Nephron progenitor cell (in vitro differentiated cells): ENCODE data around the gene CCNC.

Experiments used
- DNase-seq: peaks from one replicate; pipeline ENCODE4 v3.0.0; 2021
- H3K27ac Mint-ChIP-seq: 2 replicates; pipeline ENCODE4 v1.8.0; 2021; ENCODE audit warnings: mild to moderate bottlenecking, moderate library complexity, mixed read lengths
- H3K27me3 Mint-ChIP-seq: 2 replicates; pipeline ENCODE4 v1.8.0; 2021; ENCODE audit warnings: mild to moderate bottlenecking, low read depth, mixed read lengths; ENCODE audit not compliant: poor library complexity
- H3K36me3 Mint-ChIP-seq: 2 replicates; pipeline ENCODE4 v1.8.0; 2021; ENCODE audit warnings: low read depth, mixed read lengths
- H3K4me1 Mint-ChIP-seq: 2 replicates; pipeline ENCODE4 v1.8.0; 2021; ENCODE audit warnings: mixed read lengths
- H3K4me3 Mint-ChIP-seq: 2 replicates; pipeline ENCODE4 v1.8.0; 2021; ENCODE audit warnings: mild to moderate bottlenecking, moderate library complexity, mixed read lengths
- H3K9me3 Mint-ChIP-seq: 2 replicates; pipeline ENCODE4 v1.8.0; 2021; ENCODE audit warnings: mild to moderate bottlenecking, moderate library complexity, mixed read lengths
- TF ChIP-seq, protein P1 (sequence below): fragments of 200-600 bp; sonication (generic); IDR thresholded peaks from 2 replicates; pipeline ENCODE4 v1.5.0; 2021; ENCODE audit warnings: antibody characterized with exemption

CCNC gene, protein sequence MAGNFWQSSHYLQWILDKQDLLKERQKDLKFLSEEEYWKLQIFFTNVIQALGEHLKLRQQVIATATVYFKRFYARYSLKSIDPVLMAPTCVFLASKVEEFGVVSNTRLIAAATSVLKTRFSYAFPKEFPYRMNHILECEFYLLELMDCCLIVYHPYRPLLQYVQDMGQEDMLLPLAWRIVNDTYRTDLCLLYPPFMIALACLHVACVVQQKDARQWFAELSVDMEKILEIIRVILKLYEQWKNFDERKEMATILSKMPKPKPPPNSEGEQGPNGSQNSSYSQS

DNA sequence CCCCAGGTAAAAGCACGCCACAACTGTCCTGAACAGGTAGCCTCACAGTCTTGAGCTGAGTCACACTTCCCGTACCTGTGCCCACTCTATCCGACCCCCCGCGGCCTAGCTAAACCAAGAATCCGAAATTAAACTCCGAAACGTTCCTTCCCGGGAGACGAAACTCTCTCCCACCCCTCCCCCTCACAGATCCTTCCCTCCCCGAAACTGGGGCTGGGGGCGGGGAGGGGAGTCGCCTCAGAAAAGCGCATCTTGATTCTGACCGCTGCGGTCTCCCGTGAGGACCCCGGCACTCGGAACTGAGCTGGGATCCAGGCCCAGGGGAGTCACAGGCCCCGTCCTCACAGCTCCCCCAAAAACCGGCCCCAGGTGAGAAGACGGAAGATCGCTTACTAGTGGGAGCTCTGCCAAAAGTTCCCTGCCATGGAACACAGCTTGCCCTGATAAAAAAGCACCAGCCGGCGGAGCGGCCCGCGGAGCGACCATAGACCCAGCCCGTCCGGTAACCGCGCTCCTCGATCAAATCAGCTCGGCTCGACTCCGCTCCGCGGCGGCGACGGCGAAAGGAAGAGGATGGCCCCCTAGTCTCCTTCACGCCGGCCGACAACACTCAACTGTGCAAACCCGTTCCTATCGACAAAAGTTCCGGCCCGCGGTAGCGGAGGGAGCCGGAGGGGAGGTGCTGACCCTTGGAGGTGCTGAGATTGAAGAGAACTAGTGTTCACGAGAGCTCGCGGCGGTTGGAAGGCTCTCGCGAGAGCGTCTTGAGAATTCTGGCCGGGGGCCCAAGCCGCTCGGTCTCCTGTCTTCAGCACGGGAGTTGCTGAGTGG, at the start of gene CCNC:
Gene CCNC (minus strand): TSS at position 558 of the 831 bp plus-strand sequence. CDS start 133 bp downstream, at position 425.
- peak within 1 kb of the TSS; percentile 99 for H3K4me3 Mint-ChIP-seq
- peak within 1 kb of the TSS; percentile 99 for H3K27ac Mint-ChIP-seq
- H3K36me3 Mint-ChIP-seq, result peaks cover 32% of the 10 kb centered on the region
- H3K4me1 Mint-ChIP-seq, result peaks cover 23% of the 10 kb centered on the region
- peak; percentile 88 for DNase-seq
- H3K27me3 Mint-ChIP-seq, result peaks cover 17% of the 10 kb centered on the region
- TF ChIP-seq, protein P1, sequence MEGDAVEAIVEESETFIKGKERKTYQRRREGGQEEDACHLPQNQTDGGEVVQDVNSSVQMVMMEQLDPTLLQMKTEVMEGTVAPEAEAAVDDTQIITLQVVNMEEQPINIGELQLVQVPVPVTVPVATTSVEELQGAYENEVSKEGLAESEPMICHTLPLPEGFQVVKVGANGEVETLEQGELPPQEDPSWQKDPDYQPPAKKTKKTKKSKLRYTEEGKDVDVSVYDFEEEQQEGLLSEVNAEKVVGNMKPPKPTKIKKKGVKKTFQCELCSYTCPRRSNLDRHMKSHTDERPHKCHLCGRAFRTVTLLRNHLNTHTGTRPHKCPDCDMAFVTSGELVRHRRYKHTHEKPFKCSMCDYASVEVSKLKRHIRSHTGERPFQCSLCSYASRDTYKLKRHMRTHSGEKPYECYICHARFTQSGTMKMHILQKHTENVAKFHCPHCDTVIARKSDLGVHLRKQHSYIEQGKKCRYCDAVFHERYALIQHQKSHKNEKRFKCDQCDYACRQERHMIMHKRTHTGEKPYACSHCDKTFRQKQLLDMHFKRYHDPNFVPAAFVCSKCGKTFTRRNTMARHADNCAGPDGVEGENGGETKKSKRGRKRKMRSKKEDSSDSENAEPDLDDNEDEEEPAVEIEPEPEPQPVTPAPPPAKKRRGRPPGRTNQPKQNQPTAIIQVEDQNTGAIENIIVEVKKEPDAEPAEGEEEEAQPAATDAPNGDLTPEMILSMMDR, result no peak
- peaks cover 15% of the 10 kb centered on the region for H3K9me3 Mint-ChIP-seq

DNA sequence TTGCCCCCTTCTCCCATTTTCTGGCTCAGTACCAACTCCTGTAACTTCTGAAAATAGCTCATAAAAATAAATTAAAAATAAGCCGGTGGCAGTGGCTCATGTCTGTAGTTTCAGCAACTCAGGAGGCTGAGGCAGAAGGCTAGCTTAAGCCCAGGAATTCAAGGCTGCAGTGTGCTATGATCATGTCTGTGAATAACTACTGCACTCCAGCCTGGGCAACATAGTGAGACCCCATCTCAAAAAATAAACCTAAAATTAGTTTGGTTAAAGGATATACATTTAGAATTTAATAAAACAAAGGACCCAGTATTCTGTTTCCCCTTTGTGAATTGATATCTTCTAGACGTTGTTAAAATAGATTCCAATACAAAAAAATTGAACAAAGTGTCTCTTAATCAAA, 48.7 kb upstream of the CCNC start:
- H3K9me3 Mint-ChIP-seq, result peaks cover 21% of the 10 kb centered on the region
- H3K27me3 Mint-ChIP-seq, result peaks cover 96% of the 10 kb centered on the region

DNA sequence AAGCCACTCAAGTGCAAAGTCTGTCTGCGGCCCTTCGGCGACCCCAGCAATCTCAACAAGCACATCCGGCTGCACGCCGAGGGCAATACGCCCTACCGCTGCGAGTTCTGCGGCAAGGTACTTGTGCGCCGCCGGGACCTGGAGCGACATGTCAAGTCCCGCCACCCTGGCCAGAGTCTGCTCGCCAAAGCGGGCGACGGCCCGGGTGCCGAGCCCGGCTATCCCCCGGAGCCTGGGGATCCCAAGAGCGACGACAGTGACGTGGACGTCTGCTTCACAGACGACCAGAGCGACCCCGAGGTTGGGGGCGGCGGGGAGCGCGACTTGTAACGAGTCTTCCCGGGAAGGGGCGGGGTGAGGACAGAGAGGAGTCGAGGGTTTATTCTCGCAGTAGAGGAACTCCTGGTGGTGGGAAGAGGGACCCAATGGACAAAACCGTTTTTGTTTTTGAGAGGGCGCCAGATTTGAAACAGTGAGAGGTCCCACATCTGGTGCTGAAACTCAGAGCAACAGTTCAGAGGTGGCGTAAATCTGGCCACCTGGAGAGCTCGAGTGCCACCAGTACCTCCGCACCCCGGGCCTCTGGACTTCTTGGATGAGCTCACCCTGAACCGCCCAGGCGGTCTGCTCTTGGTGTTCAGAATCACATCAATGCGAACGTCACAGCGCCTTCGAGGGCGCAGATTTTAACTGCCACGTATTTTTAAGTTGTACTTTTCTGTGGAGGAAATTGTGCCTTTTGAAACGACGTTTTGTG, 46.1 kb upstream of the CCNC start:
- H3K4me1 Mint-ChIP-seq, result peaks cover 5% of the 10 kb centered on the region
- H3K27ac Mint-ChIP-seq, result no peak overlapping the region
- peaks cover 21% of the 10 kb centered on the region for H3K9me3 Mint-ChIP-seq
- TF ChIP-seq, protein P1, result peak; percentile 16
- H3K27me3 Mint-ChIP-seq, result peaks cover 97% of the 10 kb centered on the region
- DNase-seq, result peak; percentile 58
- peak overlapping the region; percentile 72 for H3K4me3 Mint-ChIP-seq
- H3K36me3 Mint-ChIP-seq, result peaks cover 5% of the 10 kb centered on the region

More for the DNA sequence above, 48.7 kb upstream of the CCNC start:
- TF ChIP-seq, protein P1, result no peak
- Mint-ChIP-seq H3K36me3 (peaks cover 5% of the 10 kb centered on the region), H3K4me1 (peaks cover 5% of the 10 kb centered on the region), H3K4me3 (no peak overlapping the region), H3K27ac (no peak overlapping the region)
- no peak for DNase-seq

DNA sequence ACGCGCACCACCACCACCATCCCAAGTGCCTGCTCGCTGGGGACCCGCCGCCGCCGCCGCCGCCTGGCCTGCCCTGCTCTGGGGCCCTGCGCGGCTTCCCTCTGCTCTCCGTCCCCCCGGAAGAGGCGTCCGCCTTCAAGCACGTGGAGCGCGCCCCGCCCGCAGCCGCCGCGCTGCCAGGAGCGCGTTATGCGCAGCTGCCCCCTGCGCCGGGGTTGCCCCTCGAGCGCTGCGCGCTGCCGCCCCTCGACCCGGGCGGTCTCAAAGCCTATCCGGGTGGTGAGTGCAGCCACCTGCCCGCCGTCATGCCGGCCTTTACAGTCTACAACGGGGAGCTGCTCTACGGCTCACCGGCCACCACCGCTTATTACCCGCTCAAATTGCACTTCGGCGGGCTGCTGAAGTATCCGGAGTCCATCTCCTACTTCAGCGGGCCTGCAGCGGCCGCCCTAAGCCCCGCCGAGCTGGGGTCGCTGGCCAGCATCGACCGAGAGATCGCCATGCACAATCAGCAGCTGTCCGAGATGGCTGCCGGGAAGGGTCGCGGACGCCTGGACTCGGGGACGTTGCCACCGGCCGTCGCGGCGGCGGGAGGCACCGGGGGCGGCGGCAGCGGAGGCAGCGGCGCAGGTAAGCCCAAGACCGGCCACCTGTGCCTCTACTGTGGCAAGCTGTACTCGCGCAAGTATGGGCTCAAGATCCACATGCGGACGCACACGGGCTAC, 45.4 kb upstream of the CCNC start:
- peak; percentile 52 for DNase-seq

DNA sequence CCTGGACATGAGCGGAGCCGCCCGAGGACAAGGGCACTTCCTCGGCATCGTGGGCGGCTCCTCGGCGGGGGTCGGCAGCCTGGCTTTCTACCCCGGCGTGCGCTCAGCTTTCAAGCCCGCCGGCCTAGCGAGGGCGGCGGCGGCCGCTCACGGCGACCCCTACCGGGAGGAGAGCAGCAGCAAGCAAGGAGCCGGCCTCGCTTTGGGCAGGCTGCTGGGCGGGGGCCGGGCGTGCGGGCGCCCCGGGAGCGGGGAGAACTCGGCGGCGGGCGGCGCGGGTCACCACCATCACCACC, 44.9 kb upstream of the CCNC start:
- peaks cover 97% of the 10 kb centered on the region for H3K27me3 Mint-ChIP-seq
- TF ChIP-seq, protein P1, result peak; percentile 38
- H3K27ac Mint-ChIP-seq, result no peak overlapping the region
- peak; percentile 79 for DNase-seq
- no peak overlapping the region for H3K4me3 Mint-ChIP-seq
- H3K4me1 Mint-ChIP-seq, result peaks cover 5% of the 10 kb centered on the region
- peaks cover 3% of the 10 kb centered on the region for H3K36me3 Mint-ChIP-seq
- H3K9me3 Mint-ChIP-seq, result peaks cover 14% of the 10 kb centered on the region

More for the DNA sequence above, 45.4 kb upstream of the CCNC start:
- Mint-ChIP-seq H3K9me3 (peaks cover 19% of the 10 kb centered on the region), H3K4me1 (peaks cover 5% of the 10 kb centered on the region), H3K27ac (no peak overlapping the region), H3K27me3 (peaks cover 97% of the 10 kb centered on the region), H3K36me3 (peaks cover 5% of the 10 kb centered on the region), H3K4me3 (peak overlapping the region; percentile 72)
- TF ChIP-seq, protein P1, result no peak
